AML-193 (cell line): Measurements from ENCODE around the gene PLSCR2.
"Not testable (repeated sequence)": the region's sequence is repeated elsewhere in the genome, so short reads cannot be mapped to it uniquely, and the experiment has no call there.

Experiments used
- DNase-seq, 2 experiments: peaks; one replicate each; lab custom pipeline; 2025; lab: John Stamatoyannopoulos, UW

The PLSCR2 gene

GRCh38 chr3:146485297-146485696 lies 15.9 kb upstream of the PLSCR2 start:
- no peak for DNase-seq

- no peak for DNase-seq
These were observed 6.9 kb upstream of the PLSCR2 start for GRCh38 chr3:146476094-146476740.

- DNase-seq, result not testable (repeated sequence)
These were observed 5.6 kb upstream of the PLSCR2 start for GRCh38 chr3:146474976-146475375.

GRCh38 chr3:146473726-146474125 lies 4.4 kb upstream of the PLSCR2 start:
- no peak for DNase-seq

- DNase-seq, result no peak
These were observed 3.2 kb upstream of the PLSCR2 start for GRCh38 chr3:146472611-146473010.

GRCh38 chr3:146471012-146471411 lies 1.7 kb upstream of the PLSCR2 start:
- DNase-seq, result no peak

- DNase-seq, result no peak
These were observed 1.1 kb upstream of the PLSCR2 start for GRCh38 chr3:146470425-146470990.

GRCh38 chr3:146468671-146469149 lies 651 bp downstream of the PLSCR2 start:
- DNase-seq, result no peak

- no peak for DNase-seq
These were observed 1.1 kb downstream of the PLSCR2 start for GRCh38 chr3:146468234-146468633.

- DNase-seq, result no peak
These were observed 2.8 kb downstream of the PLSCR2 start for GRCh38 chr3:146466604-146467003.

- no peak for DNase-seq
These were observed 3.5 kb downstream of the PLSCR2 start for GRCh38 chr3:146465693-146466465.

- DNase-seq, result no peak
These were observed 4.6 kb downstream of the PLSCR2 start for GRCh38 chr3:146464783-146465182.

- DNase-seq, result no peak
These were observed 5.3 kb downstream of the PLSCR2 start for GRCh38 chr3:146464005-146464595.

GRCh38 chr3:146454796-146455195 lies 14.6 kb downstream of the PLSCR2 start:
- no peak for DNase-seq

GRCh38 chr3:146449613-146450012 lies 19.7 kb downstream of the PLSCR2 start:
- no peak for DNase-seq

- DNase-seq, result no peak
These were observed 20.3 kb downstream of the PLSCR2 start for GRCh38 chr3:146449076-146449475.

- no peak for DNase-seq
These were observed 23.3 kb downstream of the PLSCR2 start for GRCh38 chr3:146446026-146446425.

- DNase-seq, result not testable (repeated sequence)
These were observed 29.1 kb downstream of the PLSCR2 start for GRCh38 chr3:146440310-146440709.

- DNase-seq, result no peak
These were observed 37.3 kb downstream of the PLSCR2 start for GRCh38 chr3:146432066-146432465.

GRCh38 chr3:146431240-146431639 lies 38.1 kb downstream of the PLSCR2 start:
- DNase-seq, result no peak

GRCh38 chr3:146425341-146425740 lies 44.0 kb downstream of the PLSCR2 start:
- no peak for DNase-seq
